ENCODE data around the gene SARDH. TPM values are rescaled to one million over a fixed set of nuclear protein-coding genes. Genes with fewer than 3 reads are reported as not detected.

Gene SARDH
- polyA plus RNA-seq, 10 donors, result 3.0 to 7.1 (median 4.6) TPM

DNA sequence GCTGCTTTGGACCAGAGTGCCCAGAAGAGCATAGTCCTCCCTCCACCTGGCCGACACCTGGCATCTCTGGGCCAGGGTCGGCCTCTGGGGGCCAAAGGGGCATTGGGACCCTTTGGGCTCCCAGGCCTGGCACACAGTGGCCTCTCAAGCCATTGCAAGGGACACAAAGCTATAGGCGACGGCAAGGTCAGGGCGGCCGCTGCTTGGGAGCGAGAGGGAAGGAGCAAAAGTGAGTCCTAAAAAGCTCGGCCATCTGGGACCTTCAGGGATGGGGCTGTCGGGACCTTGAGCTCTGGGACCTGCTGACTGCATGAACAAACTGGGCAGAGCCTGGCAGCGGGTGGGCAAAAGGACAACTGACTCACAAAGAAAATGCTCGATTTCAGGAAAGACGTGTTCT lies 88.1 kb downstream of the SARDH start:
- DNase-seq, result no peak

DNA sequence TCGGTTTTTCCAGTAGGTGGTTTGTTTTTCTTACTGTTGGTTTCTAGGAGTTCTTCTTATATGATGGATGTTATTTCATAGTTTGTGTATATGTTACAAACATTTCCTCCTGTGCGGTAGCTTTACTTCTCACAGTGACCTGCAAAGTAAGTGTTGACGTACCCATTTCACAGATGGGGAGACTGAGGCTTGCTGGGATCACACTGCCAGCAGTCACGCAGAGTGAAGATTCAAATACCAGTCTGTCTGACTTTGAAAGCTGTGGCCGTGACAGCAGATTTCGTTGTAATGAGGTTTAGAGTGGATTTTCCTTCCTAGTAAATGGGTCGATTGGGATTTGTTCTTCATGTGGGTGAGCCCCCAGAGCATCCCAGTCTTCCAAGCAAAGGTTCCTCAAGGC lies 89.0 kb downstream of the SARDH start:
- no peak for DNase-seq

DNA sequence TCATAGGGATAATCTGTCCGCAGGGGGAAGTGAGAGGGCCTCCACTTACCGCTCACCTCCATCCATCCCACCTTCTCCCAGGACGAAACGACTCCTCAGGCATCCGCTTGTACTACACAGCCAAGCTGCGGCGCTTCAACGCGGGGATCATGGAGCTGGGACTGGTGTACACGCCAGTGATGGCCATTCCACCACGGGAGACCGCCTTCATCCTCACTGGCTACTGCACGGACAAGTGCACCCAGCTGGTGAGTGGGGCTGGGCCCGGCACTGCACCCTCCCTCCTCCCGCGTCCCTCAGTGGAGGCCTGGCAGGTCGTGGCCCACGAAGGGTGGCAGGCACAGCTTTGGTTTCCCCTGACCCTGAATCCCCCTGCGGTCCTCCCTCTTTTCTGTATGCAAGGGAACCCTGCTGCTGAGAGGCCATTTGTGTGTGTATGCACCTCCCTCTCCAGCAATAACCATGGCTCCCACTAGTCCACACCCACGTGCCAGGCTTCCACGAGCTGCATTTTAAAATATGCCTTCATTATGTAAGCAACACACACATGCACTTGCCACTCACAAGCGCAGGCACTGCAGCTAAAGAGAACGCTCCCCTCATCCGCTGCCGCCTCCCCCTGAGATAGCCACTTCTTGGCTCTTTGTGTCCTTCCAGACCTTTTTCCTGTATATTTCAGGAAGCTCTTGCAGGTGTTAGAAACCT lies 90.2 kb downstream of the SARDH start:
- no peak for DNase-seq

DNA sequence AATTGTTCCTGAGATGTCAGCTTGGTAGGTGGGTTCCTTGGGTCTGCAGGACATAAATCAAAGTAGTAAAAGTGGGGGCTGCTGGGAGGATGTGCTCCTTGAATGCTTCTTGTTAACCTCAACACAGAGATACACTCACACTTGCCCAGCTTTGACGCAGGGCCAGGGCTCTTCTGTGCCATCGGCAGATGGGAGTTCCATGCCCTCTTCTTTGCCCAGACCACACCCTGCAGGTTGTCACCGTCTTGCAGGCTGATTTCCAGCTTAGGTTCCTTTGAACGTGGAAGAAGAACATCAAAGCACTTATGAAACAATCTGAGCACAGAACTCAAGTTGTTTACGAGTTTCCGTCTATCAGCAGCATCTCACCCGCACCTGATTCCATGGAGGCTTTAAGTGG lies 91.0 kb downstream of the SARDH start:
- DNase-seq, result no peak

DNA sequence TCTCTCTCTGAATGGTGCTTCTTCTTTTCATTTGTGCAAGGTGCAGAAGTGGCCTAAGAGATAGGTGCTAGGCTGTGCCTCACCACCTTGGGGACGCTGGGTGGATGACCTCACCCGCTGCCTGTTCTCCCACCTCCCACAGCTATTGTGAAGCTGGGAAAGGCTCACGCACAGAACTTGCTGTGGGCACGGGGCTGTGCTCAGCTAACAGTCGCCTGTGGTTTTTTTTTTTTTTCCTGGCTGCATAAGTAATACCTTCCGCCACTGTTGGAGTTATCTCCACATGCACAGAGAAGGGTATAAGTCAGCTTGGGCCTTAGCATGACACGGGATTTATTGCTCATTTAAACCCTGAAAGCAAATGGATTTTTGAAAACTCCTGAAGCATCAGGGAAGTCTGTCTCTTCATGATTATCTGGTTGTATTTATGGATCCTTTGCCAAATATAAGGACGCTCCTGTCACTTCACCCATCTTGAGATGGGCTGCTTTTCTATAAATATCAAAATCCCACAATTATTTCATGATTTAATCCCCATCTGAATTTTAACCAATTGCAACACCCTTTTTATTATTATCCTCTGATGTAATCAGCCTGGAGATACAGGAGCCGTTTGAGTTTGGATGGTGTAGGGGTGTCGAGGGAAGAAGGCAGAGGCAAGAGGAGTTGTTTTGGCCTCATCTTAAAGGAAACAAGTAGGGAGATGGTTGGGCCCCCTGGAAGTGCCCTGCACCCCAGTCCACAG lies 93.0 kb downstream of the SARDH start:
- no peak for DNase-seq

DNA sequence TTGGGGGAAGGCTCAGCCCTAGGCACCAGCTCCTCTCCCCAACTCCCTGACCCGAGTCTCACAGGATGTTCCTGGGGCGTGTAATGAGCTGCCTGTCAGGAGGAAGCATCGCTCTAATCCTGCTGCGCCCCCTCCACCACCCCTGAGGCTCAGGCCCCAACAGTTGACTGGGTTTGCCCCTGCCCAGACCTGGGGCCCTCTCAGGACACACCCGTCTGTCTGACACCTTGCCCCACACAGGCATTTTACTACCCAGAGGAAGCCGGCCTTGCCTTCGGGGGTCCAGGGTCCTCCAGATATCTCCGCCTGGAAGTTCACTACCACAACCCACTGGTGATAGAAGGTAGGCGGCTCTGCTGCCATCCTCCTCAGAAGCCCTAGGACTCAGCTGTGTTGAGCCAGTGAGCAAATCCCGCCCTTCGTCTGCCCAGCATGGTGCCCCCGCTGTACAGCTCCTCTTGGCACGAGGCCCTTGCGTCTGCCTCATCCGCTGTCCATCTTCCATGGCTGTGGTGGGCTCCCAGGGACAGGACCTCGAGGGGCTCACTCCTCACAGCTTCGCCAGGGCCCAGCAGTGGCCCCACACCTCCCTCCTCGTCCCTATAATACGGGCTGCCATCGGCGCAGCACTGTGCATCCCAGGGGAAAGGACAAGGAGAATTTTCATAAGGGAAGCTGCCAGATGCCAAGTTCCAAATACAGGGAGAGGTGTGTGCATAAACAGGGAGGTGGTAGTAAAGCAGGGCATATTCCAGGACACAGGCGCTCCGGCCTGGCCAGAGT lies 94.0 kb downstream of the SARDH start:
- DNase-seq, result no peak

DNA sequence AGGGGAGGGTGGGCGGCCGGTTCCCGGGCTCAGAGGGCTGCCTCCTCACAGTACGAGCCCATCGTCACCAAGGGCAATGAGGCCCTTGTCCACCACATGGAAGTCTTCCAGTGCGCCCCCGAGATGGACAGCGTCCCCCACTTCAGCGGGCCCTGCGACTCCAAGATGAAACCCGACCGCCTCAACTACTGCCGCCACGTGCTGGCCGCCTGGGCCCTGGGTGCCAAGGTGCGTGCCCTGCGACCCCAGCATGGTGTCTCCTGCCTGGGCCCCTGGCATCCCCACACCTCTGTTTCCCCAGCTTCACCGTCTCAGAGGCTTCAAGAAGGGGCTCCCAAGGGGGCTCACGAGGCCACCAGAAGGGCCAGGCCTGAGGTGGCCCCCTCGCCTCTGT lies 94.8 kb downstream of the SARDH start:
- DNase-seq, result no peak

DNA sequence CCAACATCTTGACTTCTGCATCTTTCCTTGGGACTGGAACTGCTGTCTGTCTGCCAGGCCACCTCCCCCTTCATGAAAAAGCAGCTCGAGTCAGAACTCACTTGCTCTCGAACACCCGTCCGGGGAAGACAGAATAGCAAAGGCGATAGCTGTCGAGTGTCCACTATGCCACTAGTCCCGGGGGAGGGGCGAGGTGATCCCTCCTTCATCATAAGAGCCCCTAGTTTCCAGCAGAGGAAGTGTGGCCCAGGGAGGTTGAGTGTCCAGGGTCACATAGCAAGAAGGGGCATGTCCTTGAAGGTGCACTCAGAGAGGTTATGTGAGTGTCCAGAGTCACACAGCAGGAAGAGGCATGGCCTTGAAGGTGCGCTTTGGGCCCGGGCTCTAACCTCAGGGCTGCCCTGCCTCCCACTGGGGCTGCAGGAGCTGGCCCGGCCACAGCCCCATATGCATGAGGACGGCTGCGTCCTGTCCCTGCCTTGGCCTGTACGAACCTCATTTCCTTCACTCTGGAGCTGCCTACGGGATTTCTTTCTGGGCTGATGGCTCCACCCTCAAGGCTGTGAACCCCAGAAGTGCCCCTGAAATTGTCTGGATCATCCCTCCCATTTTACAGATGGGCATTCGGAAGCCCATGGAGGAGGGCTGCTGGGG lies 95.3 kb downstream of the SARDH start:
- DNase-seq, result no peak

DNA sequence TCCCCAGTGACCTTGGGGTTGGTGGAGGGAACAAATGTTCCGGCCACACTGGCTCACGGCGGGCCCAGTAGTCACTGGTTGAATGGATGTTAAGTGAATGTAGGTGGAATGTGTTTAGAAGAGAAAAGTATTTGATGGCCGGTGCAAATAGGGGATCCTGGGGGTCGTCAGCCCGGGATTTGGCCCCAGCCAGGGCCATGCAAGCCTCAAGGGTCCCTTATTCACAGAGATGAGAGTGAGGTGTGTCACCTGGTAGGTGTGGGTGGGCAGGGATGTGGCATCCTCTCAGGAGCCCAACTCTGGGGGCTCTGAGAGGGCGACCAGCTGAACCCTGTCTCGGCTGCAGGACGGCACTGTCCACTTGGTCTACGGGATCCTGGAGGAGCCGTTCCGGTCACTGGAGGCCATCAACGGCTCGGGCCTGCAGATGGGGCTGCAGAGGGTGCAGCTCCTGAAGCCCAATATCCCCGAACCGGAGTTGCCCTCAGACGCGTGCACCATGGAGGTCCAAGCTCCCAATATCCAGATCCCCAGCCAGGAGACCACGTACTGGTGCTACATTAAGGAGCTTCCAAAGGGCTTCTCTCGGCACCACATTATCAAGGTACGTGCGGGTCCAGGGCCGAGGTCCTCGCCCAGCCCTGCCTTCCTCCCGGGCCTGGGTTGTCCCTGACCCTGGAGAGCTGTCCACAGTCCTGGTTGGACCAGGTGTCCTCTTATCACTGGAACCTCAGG lies 96.1 kb downstream of the SARDH start:
- DNase-seq, result no peak

DNA sequence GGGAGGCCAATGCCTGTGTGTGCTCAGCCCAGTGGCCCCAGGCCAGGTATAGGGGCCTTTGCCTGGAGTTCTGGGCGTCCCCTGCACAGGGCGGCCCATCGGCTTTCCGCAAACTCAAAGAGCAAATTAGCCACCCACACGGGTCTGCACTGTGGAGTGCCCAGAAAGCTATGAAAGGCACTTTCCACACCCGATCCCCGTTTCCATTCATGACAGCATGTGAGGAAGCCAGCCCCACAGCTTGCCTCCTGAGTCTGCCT lies 96.8 kb downstream of the SARDH start:
- no peak for DNase-seq

DNA sequence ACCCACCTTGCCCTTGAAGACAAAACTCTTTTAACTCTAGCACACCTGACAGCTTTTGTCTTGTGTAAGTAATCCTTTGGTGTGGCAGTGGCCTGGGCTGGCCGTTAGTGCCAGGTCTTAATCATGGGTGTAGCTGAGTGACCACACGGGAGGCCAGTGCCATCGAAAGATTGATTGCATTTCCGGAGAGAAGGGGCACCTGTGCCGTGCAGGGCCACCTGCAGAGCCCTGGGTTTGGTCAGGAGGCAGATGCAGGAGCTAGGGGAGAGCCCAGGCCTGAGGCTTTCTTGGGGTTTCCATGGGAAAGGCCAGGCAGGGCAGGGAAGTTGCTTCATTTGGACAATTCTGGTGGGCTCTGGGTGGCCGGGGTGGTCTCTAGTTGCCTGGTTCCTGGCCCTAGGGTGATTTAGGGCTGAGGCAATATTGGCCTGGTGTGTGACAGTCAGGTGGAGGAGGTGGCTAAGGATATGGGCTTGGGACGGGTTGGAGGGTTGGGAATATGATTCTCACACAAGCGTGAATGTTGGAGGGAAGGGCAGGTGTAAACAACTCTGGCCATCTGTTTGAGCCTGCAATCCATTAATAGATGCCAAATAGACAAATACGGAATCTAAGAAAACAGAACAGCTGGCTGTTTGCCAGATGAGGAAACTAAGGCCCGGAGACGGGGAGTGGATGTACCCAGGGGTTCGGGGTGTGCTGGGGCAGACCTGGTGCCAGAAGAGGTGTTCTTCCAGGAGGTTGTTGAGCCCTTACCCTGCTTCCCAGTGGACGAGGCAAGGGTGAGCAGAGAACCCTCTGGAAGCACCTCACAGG lies 97.4 kb downstream of the SARDH start:
- no peak for DNase-seq

DNA sequence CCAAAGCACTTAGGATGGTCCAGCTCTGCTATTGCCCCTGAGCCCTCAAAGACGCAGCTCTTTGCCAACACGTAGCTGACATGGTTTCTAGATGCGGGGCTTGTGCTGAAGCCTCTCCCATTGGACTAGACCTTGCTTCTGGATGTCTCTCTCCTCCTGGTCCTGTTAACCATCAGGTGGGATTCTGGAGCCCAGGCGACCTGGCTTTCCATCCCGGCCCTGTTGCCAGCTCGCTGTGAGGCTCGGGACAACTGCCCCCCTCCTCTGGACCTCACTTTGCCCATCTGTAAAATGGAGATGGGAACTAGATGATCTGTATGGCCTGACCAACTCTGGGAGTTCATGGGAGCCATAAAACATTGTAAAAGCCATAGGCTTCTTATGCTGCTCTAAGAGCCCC lies 98.0 kb downstream of the SARDH start:
- no peak for DNase-seq

DNA sequence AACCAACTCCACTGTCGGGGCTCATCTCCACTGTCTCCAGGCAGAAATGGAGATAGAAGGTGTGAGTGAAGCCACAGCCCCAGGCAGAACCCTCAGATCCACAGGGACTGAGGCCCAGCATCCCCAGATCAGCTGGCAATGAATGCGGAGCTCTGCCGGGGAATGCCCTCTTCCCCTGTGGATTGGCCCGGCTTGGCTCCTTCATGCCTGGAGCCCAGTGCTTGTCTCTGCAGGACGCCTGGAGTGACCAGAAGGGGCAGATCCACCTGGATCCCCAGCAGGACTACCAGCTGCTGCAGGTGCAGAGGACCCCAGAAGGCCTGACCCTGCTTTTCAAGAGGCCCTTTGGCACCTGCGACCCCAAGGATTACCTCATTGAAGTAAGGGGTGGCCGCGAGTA lies 98.5 kb downstream of the SARDH start:
- no peak for DNase-seq

DNA sequence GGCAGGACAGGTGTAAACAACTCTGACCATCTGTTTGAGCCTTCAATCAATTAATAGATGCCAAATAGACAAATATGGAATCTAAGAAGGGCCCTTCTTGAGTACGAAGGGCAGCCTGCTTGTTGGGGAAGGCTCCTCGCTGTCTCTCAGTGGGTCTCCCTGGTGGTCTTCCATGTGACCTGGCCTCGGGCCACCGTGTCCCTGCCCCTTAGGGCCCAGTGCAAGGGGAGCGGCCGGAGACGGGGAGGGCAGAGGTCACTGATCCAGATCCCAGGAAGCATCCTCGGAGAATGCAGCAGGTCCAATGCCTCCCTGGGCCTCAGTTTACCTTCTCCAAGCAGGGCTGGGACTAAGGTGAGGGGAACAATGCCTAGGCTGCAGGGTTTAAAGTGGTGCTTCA lies 99.4 kb downstream of the SARDH start:
- no peak for DNase-seq

DNA sequence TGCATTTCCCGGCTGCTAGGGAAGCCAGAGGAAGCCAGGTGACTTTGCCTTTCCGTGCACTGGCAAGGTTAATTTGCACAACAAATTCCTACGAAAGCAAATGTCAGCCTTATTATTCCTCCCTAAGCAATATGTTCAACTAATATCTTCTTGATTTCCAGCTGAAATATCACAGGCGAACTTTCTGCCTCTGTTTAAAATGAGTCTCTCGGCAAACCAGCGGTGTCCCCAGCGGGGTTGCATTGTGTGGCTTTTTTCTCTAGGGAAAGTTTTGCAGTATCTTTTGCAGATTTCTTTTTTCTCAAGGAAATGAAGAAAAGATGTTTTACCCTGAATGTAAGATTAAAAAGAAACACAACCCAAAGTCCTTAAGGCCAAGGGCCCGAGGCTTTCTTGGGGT lies 100.1 kb downstream of the SARDH start:
- DNase-seq, result no peak

DNA sequence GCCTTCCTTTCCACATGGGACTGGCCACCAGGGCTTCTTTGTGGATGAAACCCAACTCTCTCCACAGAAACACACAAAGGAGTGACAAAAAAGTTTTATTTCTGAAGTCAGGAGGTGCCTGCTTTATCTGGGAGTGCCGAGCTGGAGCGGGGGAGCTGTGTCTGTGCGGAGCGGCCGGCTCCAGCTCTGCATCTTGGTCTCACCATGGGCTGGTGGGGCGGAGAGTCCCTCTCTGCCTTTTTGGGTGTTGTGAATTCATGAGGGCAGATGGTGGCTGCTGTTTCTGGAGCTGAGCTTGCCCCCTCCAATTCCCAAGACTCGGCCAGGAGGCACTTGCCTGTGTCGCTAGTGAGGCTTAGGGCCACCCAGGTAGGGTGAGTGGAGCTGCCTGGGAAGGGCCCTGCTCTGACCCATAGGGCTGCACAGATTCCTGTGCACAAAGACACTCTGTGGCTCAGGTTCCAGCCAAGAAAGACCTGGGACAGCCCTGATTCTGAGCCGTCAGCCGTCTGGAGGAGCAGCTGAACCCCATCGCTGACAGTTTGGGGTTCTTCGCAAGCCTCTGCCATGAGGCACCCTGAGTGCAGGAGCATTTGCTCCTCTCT lies 100.6 kb downstream of the SARDH start:
- DNase-seq, result no peak

DNA sequence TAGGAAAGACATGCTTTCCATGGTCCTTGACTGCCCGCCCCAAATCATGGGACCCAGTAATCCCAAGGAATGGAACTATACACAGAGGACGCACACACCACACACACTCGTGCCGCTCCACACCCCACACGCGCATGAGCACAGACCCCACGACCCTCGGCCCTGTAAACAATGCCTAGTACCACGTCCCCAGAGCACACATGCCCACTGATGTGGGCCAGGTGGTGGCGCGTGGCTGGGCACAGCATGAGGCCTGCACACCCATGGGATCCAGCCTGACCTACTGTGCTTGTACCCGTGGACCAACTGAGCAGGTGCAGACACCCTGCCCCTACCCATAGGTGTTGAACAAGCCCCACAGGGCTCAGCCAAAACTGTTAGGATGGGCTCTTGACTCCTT lies 101.2 kb downstream of the SARDH start:
- no peak for DNase-seq

DNA sequence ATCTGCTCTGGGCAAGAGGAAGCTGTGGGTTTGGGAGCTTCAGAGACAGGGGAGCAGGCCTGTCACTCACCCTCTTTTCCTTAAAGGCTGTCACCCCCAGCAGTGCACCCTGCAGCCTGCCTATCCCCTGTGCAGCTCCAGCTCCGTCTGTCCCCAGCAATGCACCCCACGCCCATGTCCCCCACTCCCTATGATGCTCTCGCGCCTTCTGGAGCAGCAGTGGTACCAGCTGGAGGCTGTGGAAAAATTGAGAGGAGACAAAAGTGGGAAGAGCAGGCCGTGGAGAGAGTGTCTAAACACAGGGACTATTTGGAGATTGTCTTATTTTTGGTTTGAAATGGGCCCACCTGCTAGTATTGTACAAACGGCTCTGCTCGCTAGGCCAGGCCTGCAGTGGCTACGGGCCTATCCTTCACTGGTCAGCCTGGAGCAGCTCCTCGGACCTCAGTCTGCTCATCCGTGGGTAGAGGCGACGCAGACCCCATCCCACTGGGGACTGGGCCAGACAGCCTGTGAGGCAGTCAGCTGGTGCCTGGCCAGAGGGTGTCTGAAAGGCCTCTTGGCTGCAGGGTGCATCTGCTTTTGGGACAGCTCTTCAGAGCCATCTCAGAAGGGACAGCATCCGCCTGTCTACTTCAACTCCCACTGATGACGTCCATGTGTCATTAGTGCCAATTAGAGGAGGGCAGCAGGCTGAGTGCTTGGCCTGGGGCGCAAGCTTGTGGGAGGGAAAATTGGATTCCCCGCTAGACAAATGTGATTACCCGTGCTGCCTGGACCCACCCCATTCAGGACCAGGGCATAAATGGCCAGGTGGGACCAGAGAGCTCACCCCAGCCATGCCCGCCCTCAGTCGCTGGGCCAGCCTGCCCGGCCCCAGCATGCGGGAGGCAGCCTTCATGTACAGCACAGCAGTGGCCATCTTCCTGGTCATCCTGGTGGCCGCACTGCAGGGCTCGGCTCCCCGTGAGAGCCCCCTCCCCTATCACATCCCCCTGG lies 102.3 kb downstream of the SARDH start, which contains the start of gene DBH:
TSS of gene DBH (plus strand) at position 831 of the 999 bp plus-strand sequence. CDS start at position 840, 9 bp downstream.
- DNase-seq, result no peak

DNA sequence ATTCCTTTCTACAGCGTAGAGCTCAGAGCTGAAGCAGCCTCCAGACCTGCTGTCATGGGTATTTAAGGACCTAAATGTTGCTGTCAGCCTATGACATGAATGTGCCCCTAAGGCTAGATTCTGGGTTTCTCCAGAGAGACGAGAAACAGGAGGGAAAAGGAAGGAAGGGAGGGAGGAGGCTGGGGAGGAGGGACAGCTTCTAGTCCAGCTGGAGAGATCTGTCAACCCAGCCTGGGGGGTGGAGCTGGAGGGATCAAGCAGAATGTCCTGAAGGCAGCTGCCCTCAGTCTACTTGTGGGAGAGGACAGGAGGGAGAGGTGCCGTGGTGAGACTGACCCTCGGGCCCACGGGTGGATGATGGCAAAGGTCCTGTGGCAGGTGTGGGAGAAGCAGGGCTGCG lies 103.1 kb downstream of the SARDH start:
- DNase-seq, result no peak
